H9 (cell line): ENCODE results near the gene DNAJC6. TPM values are rescaled to one million over a fixed set of nuclear protein-coding genes. Genes with fewer than 3 reads are reported as not detected.
A peak's percentile ranks its signal among the peaks of the same experiment; 100 is the strongest.
"Not testable (repeated sequence)": the region's sequence is repeated elsewhere in the genome, so short reads cannot be mapped to it uniquely, and the experiment has no call there.

Experiments
- DNase-seq: peaks from one replicate; pipeline ENCODE4 v3.0.0-alpha.2; 2017
- H2AFZ ChIP-seq: one replicate; pipeline ENCODE4 v1.6.1; 2013; ENCODE audit warnings: mild to moderate bottlenecking, low read length, control low read depth, moderate library complexity
- H2AK5ac ChIP-seq: 2 replicates; pipeline ENCODE4 v1.6.1; 2013; ENCODE audit warnings: low read length, control low read depth, mixed read lengths; ENCODE audit not compliant: insufficient read length
- H2BK120ac ChIP-seq: one replicate; pipeline ENCODE4 v1.6.1; 2013; ENCODE audit warnings: low read depth, mild to moderate bottlenecking, low read length, control low read depth, inconsistent platforms; ENCODE audit not compliant: poor library complexity, severe bottlenecking
- H2BK12ac ChIP-seq: 2 replicates; pipeline ENCODE4 v1.6.1; 2013; ENCODE audit warnings: low read length, control low read depth, mixed read lengths, low read depth; ENCODE audit not compliant: insufficient read length
- H2BK15ac ChIP-seq: 2 replicates; pipeline ENCODE4 v1.6.1; 2013; ENCODE audit warnings: low read depth, low read length, control low read depth
- H2BK20ac ChIP-seq: one replicate; pipeline ENCODE4 v1.6.1; 2013; ENCODE audit warnings: low read depth, mild to moderate bottlenecking, low read length, control low read depth, inconsistent platforms; ENCODE audit not compliant: poor library complexity, severe bottlenecking
- H2BK5ac ChIP-seq: 2 replicates; pipeline ENCODE4 v1.6.1; 2013; ENCODE audit warnings: low read length, control low read depth, mixed read lengths; ENCODE audit not compliant: insufficient read length
- H3K14ac ChIP-seq: 2 replicates; pipeline ENCODE4 v1.6.1; 2013; ENCODE audit warnings: low read length, control low read depth; ENCODE audit not compliant: insufficient read depth
- H3K18ac ChIP-seq: 2 replicates; pipeline ENCODE4 v1.6.1; 2013; ENCODE audit warnings: low read depth, mild to moderate bottlenecking, mixed read lengths, low read length, control low read depth; ENCODE audit not compliant: insufficient read length
- H3K23ac ChIP-seq: 2 replicates; pipeline ENCODE4 v1.6.1; 2013; ENCODE audit warnings: low read length, control low read depth, mixed read lengths, low read depth; ENCODE audit not compliant: insufficient read length
- H3K23me2 ChIP-seq: 2 replicates; pipeline ENCODE4 v1.6.1; 2013; ENCODE audit warnings: low read depth, mild to moderate bottlenecking, mixed read lengths, low read length, control low read depth; ENCODE audit not compliant: insufficient read length, poor library complexity, severe bottlenecking
- H3K27ac ChIP-seq: 2 replicates; pipeline ENCODE4 v1.5.1; 2013; ENCODE audit warnings: low read length, control low read depth, mixed read lengths, low read depth; ENCODE audit not compliant: insufficient read length
- H3K27me3 ChIP-seq: 2 replicates; pipeline ENCODE4 v1.6.1; 2013; ENCODE audit warnings: low read length, control low read depth, inconsistent platforms; ENCODE audit not compliant: insufficient read depth
- H3K4ac ChIP-seq: 2 replicates; pipeline ENCODE4 v1.6.1; 2013; ENCODE audit warnings: low read depth, mild to moderate bottlenecking, control low read depth, inconsistent platforms, low read length, moderate library complexity
- H3K4me1 ChIP-seq: 2 replicates; pipeline ENCODE4 v1.6.1; 2013; ENCODE audit warnings: low read length, control low read depth, inconsistent platforms; ENCODE audit not compliant: insufficient read depth
- H3K4me2 ChIP-seq: 2 replicates; pipeline ENCODE4 v1.6.1; 2013; ENCODE audit warnings: low read length, control low read depth, mixed read lengths; ENCODE audit not compliant: insufficient read length, insufficient read depth
- H3K56ac ChIP-seq: 2 replicates; pipeline ENCODE4 v1.6.1; 2013; ENCODE audit warnings: low read depth, mild to moderate bottlenecking, mixed read lengths, low read length, control low read depth; ENCODE audit not compliant: insufficient read length
- H3K79me1 ChIP-seq: 2 replicates; pipeline ENCODE4 v1.6.1; 2013; ENCODE audit warnings: low read depth, mild to moderate bottlenecking, moderate library complexity, low read length, control low read depth, inconsistent platforms; ENCODE audit not compliant: insufficient read depth, poor library complexity, severe bottlenecking
- H3K79me2 ChIP-seq: 2 replicates; pipeline ENCODE4 v1.6.1; 2013; ENCODE audit warnings: low read length, control low read depth, inconsistent platforms; ENCODE audit not compliant: insufficient read depth
- H3K9ac ChIP-seq: 2 replicates; pipeline ENCODE4 v1.6.1; 2013; ENCODE audit warnings: low read length, control low read depth, mixed read lengths; ENCODE audit not compliant: insufficient read length; ENCODE audit errors: extremely low read depth
- H3K9me3 ChIP-seq: one replicate; pipeline ENCODE4 v1.6.1; 2013; ENCODE audit warnings: low read depth, low read length, inconsistent platforms; ENCODE audit not compliant: control insufficient read depth
- H3T11ph ChIP-seq: one replicate; pipeline ENCODE4 v1.6.1; 2013; ENCODE audit warnings: mild to moderate bottlenecking, low read length, control low read depth, inconsistent platforms
- H4K20me1 ChIP-seq: one replicate; pipeline ENCODE4 v1.6.1; 2013; ENCODE audit not compliant: control insufficient read depth, insufficient read length, insufficient read depth
- H4K5ac ChIP-seq: 2 replicates; pipeline ENCODE4 v1.6.1; 2013; ENCODE audit warnings: low read depth, mild to moderate bottlenecking, mixed read lengths, low read length, control low read depth; ENCODE audit not compliant: insufficient read length
- H4K8ac ChIP-seq: replicated peaks from 2 replicates; pipeline ENCODE4 v1.6.1; 2013; ENCODE audit warnings: low read length, control low read depth, mixed read lengths, low read depth; ENCODE audit not compliant: insufficient read length
- H4K91ac ChIP-seq: 2 replicates; pipeline ENCODE4 v1.6.1; 2013; ENCODE audit warnings: low read depth, mild to moderate bottlenecking, moderate library complexity, mixed read lengths, low read length, control low read depth; ENCODE audit not compliant: insufficient read length
- H3K27ac Mint-ChIP-seq, 3 experiments: 2 replicates in 2 of 3; 3 replicates in 1 of 3; pipeline ENCODE4 v1.8.0; 2020 to 2021; ENCODE audit warnings: mixed read lengths in 3 of 3, mild to moderate bottlenecking in 1 of 3, moderate library complexity in 1 of 3
- H3K27me3 Mint-ChIP-seq: 2 replicates; pipeline ENCODE4 v1.8.0; 2021; ENCODE audit warnings: low read depth, mild to moderate bottlenecking, moderate library complexity, mixed read lengths
- H3K36me3 Mint-ChIP-seq, 3 experiments: 2 replicates in 2 of 3; 3 replicates in 1 of 3; pipeline ENCODE4 v1.8.0; 2020 to 2021; ENCODE audit warnings: low read depth in 3 of 3, mixed read lengths in 3 of 3; ENCODE audit not compliant: insufficient read depth in 1 of 3
- H3K4me1 Mint-ChIP-seq, 2 experiments: 2 replicates each; pipeline ENCODE4 v1.8.0; 2020; ENCODE audit warnings: mixed read lengths in 2 of 2
- H3K4me3 Mint-ChIP-seq, 2 experiments: 2 replicates in 1 of 2; 3 replicates in 1 of 2; pipeline ENCODE4 v1.8.0; 2020 to 2021; ENCODE audit warnings: mild to moderate bottlenecking in 2 of 2, mixed read lengths in 2 of 2, moderate library complexity in 1 of 2
- H3K9me3 Mint-ChIP-seq, 2 experiments: 2 replicates in 1 of 2; 3 replicates in 1 of 2; pipeline ENCODE4 v1.8.0; 2020; ENCODE audit warnings: mild to moderate bottlenecking in 2 of 2, mixed read lengths in 2 of 2, moderate library complexity in 1 of 2
- CTCF ChIP-seq: fragments of 200-600 bp; sonication (generic); conservative IDR thresholded peaks from 3 replicates; pipeline ENCODE4 v1.8.0; 2021; ENCODE audit warnings: antibody characterized with exemption, mild to moderate bottlenecking
- WGBS: extraction: QIAGEN DNeasy Blood & Tissue Kit; methylation state at CpG from one replicate; pipeline ENCODE4 v1.1.7; 2013; ENCODE audit warnings: missing lambda C conversion rate, low lambda C conversion rate, mixed read lengths; ENCODE audit not compliant: insufficient read length; ENCODE audit errors: extremely low coverage; 5-methylcytosine and 5-hydroxymethylcytosine counted together
- total RNA-seq: library from RNA; stranded (reverse); gene quantifications from 2 replicates; pipeline ENCODE4 v1.2.1, GENCODE V29; 2021

Gene DNAJC6
- total RNA-seq, 1 experiment from 2014 or later, result 2.2 TPM

- Histone ChIP-seq H3K27me3 (no peaks in the 10 kb centered on the region), H2BK20ac (no peak overlapping the region), H3K23me2 (no peaks in the 10 kb centered on the region), H3K9ac (no peak overlapping the region), H3K4me1 (peaks cover 3% of the 10 kb centered on the region; the same call in 1 of the 2 replicates), H2AFZ (no peak overlapping the region), H3K4me2 (no peak overlapping the region), H3K56ac (no peak overlapping the region), H3K18ac (no peak overlapping the region), H4K5ac (no peak overlapping the region), H3K14ac (no peak overlapping the region; the same call in 1 of the 2 replicates), H3K4ac (no peak overlapping the region), H2BK120ac (no peak overlapping the region), H3K79me1 (no peaks in the 10 kb centered on the region), H2BK12ac (no peak overlapping the region), H3K23ac (no peak overlapping the region), H3K27ac (no peak overlapping the region), H2BK15ac (no peak overlapping the region), H4K91ac (no peak overlapping the region), H4K8ac (no peak overlapping the region), H3T11ph (no peak overlapping the region), H3K79me2 (no peaks in the 10 kb centered on the region), H3K9me3 (no peaks in the 10 kb centered on the region), H2AK5ac (no peak overlapping the region), H4K20me1 (no peaks in the 10 kb centered on the region), H2BK5ac (no peak overlapping the region)
- 0 out of 2 replicates have a peak, but pooled peaks cover 2% of the 10 kb centered on the region for H3K27me3 Mint-ChIP-seq
- H3K27ac Mint-ChIP-seq, result no peak overlapping the region
- peaks cover 8 to 10% of the 10 kb centered on the region in 2 experiments for H3K9me3 Mint-ChIP-seq
- no peak overlapping the region for H3K4me3 Mint-ChIP-seq
- peaks cover 11% of the 10 kb centered on the region in 2 experiments for H3K4me1 Mint-ChIP-seq
- TF ChIP-seq CTCF, result peak; percentile 57
- H3K36me3 Mint-ChIP-seq, result peaks cover 3 to 8% (median 4%) of the 10 kb centered on the region in 3 experiments; a peak in 4 of 7 replicates
- WGBS, result no CpG with 5 or more reads among the region's 4 CpGs
- DNase-seq, result peak; percentile 60
Measured at GRCh38 chr1:65449214-65449823, 140.0 kb downstream of the DNAJC6 start.

- not testable (repeated sequence) for H3K4ac ChIP-seq, H2BK20ac ChIP-seq, H2BK12ac ChIP-seq, H3K27me3 Mint-ChIP-seq, H4K5ac ChIP-seq, DNase-seq, H3K4me2 ChIP-seq, H3K27ac ChIP-seq, H3K79me1 ChIP-seq, H4K91ac ChIP-seq, H2BK5ac ChIP-seq, H3T11ph ChIP-seq, H3K9me3 ChIP-seq, H4K20me1 ChIP-seq, H2BK120ac ChIP-seq, H3K79me2 ChIP-seq, H3K4me1 ChIP-seq, H2BK15ac ChIP-seq, H4K8ac ChIP-seq, H3K9ac ChIP-seq, H2AFZ ChIP-seq, H3K23ac ChIP-seq, H3K27me3 ChIP-seq, H3K14ac ChIP-seq, H3K18ac ChIP-seq, H3K23me2 ChIP-seq, H2AK5ac ChIP-seq, H3K56ac ChIP-seq
- Mint-ChIP-seq H3K4me1 (peaks cover 24 to 28% of the 10 kb centered on the region in 2 experiments), H3K4me3 (peak overlapping the region in 1 of 2 experiments; percentile 50; a peak in 3 of 5 replicates), H3K9me3 (peaks cover 20 to 22% of the 10 kb centered on the region in 2 experiments), H3K27ac (peak overlapping the region in 1 of 3 experiments; percentile 42; a peak in 2 of 7 replicates), H3K36me3 (peaks cover 9 to 24% (median 11%) of the 10 kb centered on the region in 3 experiments)
- no CpG with 5 or more reads among the region's 10 CpGs for WGBS
Measured at GRCh38 chr1:65455678-65456077, 146.3 kb downstream of the DNAJC6 start.
